ENCODE measurements around the gene VIL1. TPM values are rescaled to one million over a fixed set of nuclear protein-coding genes. Genes with fewer than 3 reads are reported as not detected.

Gene VIL1
- total RNA-seq, 1 experiment from 2014 or later: 4.2 TPM

- Histone ChIP-seq H4K91ac (ENCODE audit: insufficient read length, low read depth, low read length) (no peak within 1 kb of the TSS), H3K23me2 (ENCODE audit: insufficient read length, low read depth, low read length, poor library complexity, severe bottlenecking) (peaks cover 34% of the 10 kb centered on the region), H3T11ph (ENCODE audit: low read length) (no peak within 1 kb of the TSS), H2BK12ac (ENCODE audit: insufficient read length, low read depth, low read length) (no peak within 1 kb of the TSS), H2BK5ac (ENCODE audit: insufficient read length, low read length) (no peak within 1 kb of the TSS), H2AK5ac (ENCODE audit: insufficient read length, low read length) (no peak within 1 kb of the TSS), H2AFZ (ENCODE audit: low read length) (no peak within 1 kb of the TSS), H3K14ac (ENCODE audit: insufficient read depth, low read length) (no peak within 1 kb of the TSS), H3K79me1 (ENCODE audit: insufficient read depth, low read depth, low read length, poor library complexity, severe bottlenecking) (no peaks in the 10 kb centered on the region), H4K5ac (ENCODE audit: insufficient read length, low read depth, low read length) (no peak within 1 kb of the TSS), H3K9me3 (ENCODE audit: control insufficient read depth, low read depth, low read length) (no peaks in the 10 kb centered on the region), H3K18ac (ENCODE audit: insufficient read length, low read depth, low read length) (no peak within 1 kb of the TSS), H2BK20ac (ENCODE audit: low read depth, low read length, poor library complexity, severe bottlenecking) (no peak within 1 kb of the TSS), H2BK120ac (ENCODE audit: low read depth, low read length, poor library complexity, severe bottlenecking) (no peak within 1 kb of the TSS), H3K56ac (ENCODE audit: insufficient read length, low read depth, low read length) (no peak within 1 kb of the TSS), H3K23ac (ENCODE audit: insufficient read length, low read depth, low read length) (no peak within 1 kb of the TSS), H3K27me3 (ENCODE audit: insufficient read depth, low read length) (peaks cover 20% of the 10 kb centered on the region), H3K9ac (ENCODE audit: extremely low read depth, insufficient read length, low read length) (no peak within 1 kb of the TSS), H2BK15ac (ENCODE audit: low read depth, low read length) (no peak within 1 kb of the TSS), H3K27ac (ENCODE audit: insufficient read length, low read depth, low read length) (no peak within 1 kb of the TSS), H3K4ac (ENCODE audit: low read depth, low read length) (no peak within 1 kb of the TSS), H3K4me1 (ENCODE audit: insufficient read depth, low read length) (no peaks in the 10 kb centered on the region; the same call in 1 of the 2 replicates), H4K8ac (replicated peaks; ENCODE audit: insufficient read length, low read depth, low read length) (no peak within 1 kb of the TSS), H4K20me1 (ENCODE audit: control insufficient read depth, insufficient read depth, insufficient read length) (no peaks in the 10 kb centered on the region), H3K4me2 (ENCODE audit: insufficient read depth, insufficient read length, low read length) (peak within 1 kb of the TSS; percentile 93), H3K79me2 (ENCODE audit: insufficient read depth, low read length) (no peaks in the 10 kb centered on the region)
- WGBS (ENCODE audit: extremely low coverage, insufficient read length, low lambda C conversion rate): no CpG with 5 or more reads among the region's 78 CpGs
- peaks cover 24 to 31% of the 10 kb centered on the region in 2 experiments for H3K4me1 Mint-ChIP-seq
- peaks cover 36% of the 10 kb centered on the region for H3K27me3 Mint-ChIP-seq (ENCODE audit: low read depth)
- DNase-seq: peak; percentile 95
- no peak for TF ChIP-seq CTCF (conservative IDR thresholded peaks at IDR 0.05)
- no peaks in the 10 kb centered on the region for H3K9me3 Mint-ChIP-seq
- peak within 1 kb of the TSS in 1 of 3 experiments; percentile 83; a peak in 1 of 7 replicates for H3K27ac Mint-ChIP-seq
- peaks cover 4 to 23% (median 21%) of the 10 kb centered on the region in 3 experiments; a peak in 6 of 7 replicates for H3K36me3 Mint-ChIP-seq (ENCODE audit: insufficient read depth in 1 of 3, low read depth in 3 of 3)
- peak within 1 kb of the TSS; percentile 90 to 92 for H3K4me3 Mint-ChIP-seq
Measured at GRCh38 chr2:218399391-218400166, 19.3 kb upstream of the VIL1 start, which contains the start of gene CTDSP1. Gene CTDSP1 (plus strand): TSS chr2:218399868. CDS start chr2:218400091, 223 bp downstream.

Data from H9 (cell line).